ENCODE results near the gene CCT6A. TPM values are rescaled to one million over a fixed set of nuclear protein-coding genes. Genes with fewer than 3 reads are reported as not detected.
"Not testable (repeated sequence)": the region's sequence is repeated elsewhere in the genome, so short reads cannot be mapped to it uniquely, and the experiment has no call there.

The CCT6A gene
- total RNA-seq, 1 donor from 2014 or later = 308 TPM

DNA sequence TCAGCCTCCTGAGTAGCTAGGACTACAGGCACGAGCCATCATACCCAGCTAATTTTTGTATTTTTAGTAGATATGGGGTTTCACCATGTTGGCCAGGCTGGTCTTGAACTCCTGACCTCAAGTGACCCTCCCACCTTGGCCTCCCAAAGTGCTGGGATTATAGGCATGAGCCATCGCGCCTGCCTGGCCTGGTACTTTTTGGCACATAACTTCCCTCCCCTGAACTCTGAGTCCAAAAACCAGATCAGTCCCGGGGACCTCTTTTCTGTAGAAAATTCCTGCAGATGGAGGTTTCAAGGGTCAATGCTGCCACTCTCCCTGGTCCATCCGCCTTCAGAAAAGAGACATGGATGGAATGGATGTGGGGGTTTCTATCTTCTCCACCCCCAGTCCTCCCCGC, 40.8 kb downstream of the CCT6A start:
- H3K4me1 Mint-ChIP-seq (ENCODE audit: low read depth); H3K9me3 Mint-ChIP-seq; DNase-seq (ENCODE audit: low spot score); H3K27me3 Mint-ChIP-seq (ENCODE audit: insufficient read depth); intact Hi-C loops (cut with micrococcal nuclease); H3K36me3 Mint-ChIP-seq (ENCODE audit: low read depth); H3K4me3 Mint-ChIP-seq; H3K27ac Mint-ChIP-seq: not testable (repeated sequence)

DNA sequence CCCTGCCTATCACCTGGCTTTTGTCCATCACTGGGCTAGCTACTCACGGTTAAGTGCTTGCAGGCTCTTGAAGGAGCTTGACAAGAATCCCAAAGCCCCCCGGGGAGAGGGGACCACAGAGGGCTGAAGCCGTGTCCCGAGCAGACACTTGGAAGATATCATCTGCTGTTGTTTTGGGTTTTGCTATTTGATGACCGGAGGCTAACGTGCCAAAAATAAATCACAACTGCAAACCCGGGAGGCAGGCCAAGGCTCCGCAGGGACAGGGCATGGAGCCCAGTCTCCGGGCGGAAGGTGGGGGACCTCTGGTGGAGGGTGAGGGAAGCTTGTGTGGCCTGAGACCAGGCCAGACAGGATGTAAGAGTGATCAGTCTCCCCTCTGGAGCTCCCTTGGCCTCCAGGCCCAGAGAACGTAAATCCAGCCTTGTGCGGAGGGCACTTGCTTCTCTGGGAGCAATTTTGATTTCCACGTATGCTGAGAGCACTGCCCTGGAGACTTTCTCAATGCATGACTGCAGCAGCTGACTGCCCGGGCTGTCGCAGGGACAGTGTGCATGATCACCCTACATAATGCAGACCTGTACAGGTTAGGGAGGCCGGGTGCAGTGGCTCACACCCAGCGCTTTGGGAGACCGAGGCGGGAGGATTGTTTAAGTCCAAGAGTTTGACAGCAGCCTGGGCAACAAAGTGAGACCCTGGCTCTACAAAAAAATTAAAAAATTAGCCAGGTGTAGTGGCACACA, 41.4 kb downstream of the CCT6A start, which contains the start of gene PHKG1:
PHKG1 (minus strand) TSS at position 164 of the 743 bp plus-strand sequence. CDS start 4,011 bp downstream, outside the sequence.
- Mint-ChIP-seq H3K4me3 (no peak within 1 kb of the TSS), H3K9me3 (no peaks in the 10 kb centered on the region), H3K27ac (no peak within 1 kb of the TSS), H3K36me3 (ENCODE audit: low read depth) (peaks cover 7% of the 10 kb centered on the region), H3K27me3 (ENCODE audit: insufficient read depth) (no peaks in the 10 kb centered on the region), H3K4me1 (ENCODE audit: low read depth) (no peaks in the 10 kb centered on the region)
- intact Hi-C loops (cut with micrococcal nuclease) = no loop called here
- no peak for DNase-seq (ENCODE audit: low spot score)

DNA sequence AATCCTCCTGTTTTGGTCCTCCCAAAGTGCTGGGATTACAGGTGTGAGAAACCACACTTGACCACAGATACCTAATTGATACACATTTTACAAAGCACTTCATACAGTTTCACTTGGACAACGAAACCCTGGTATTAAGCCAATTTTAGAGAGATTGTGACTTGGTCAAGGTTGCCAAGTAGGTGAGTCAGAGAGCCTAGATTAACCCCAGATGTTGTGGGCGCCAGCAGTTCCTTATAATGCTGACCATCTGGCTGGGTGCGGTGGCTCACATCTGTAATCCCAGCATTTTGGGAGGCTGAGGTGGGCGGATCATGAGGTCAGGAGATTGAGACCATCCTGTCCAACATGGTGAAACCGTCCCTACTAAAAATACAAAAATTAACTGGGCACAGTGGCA, 46.1 kb downstream of the CCT6A start:
- DNase-seq (ENCODE audit: low spot score) = no peak
- Mint-ChIP-seq H3K9me3 (no peaks in the 10 kb centered on the region), H3K36me3 (ENCODE audit: low read depth) (peaks cover 25% of the 10 kb centered on the region), H3K4me3 (no peak overlapping the region), H3K4me1 (ENCODE audit: low read depth) (peaks cover 5% of the 10 kb centered on the region), H3K27me3 (ENCODE audit: insufficient read depth) (no peaks in the 10 kb centered on the region), H3K27ac (no peak overlapping the region)
- intact Hi-C loops (cut with micrococcal nuclease) = no loop called here

DNA sequence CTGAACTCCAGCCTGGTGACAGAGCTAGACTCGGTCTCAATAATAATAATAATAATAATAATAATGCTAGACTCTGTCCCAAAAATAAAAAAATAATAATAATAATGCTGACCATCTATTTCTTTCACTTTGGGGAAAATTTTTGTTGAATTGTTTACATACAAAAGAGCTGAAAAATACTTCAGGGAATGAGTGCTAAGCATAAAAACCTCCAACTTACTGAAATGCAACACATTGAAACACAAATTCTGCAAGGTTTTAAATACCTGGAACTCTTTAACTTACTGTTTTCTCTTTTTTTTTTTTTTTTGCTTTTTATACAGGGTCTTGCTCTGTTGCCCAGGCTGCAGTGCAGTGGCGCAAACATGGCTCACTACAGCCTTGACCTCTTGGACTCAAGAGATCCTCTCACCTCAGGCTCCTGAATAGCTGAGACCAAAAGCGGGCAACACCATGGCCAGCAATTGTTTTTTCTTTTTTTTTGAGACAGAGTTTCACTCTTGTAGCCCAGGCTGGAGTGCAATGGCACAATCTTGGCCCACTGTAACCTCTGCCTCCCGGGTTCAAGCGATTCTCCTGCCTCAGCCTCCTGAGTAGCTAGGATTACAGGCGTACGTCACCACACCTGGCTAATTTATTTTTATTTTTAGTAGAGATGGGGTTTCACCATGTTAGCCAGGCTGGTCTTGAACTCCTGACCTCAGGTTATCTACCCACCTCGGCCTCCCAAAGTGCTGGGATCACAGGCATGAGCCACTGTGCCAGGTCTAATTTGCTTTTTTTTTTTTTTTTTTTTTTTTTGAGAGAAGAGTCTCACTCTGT, 46.8 kb downstream of the CCT6A start:
- H3K4me3 Mint-ChIP-seq; H3K27ac Mint-ChIP-seq; DNase-seq (ENCODE audit: low spot score); intact Hi-C loops (cut with micrococcal nuclease); H3K27me3 Mint-ChIP-seq (ENCODE audit: insufficient read depth); H3K4me1 Mint-ChIP-seq (ENCODE audit: low read depth); H3K9me3 Mint-ChIP-seq: not testable (repeated sequence)
- H3K36me3 Mint-ChIP-seq (ENCODE audit: low read depth) = peaks cover 28% of the 10 kb centered on the region

DNA sequence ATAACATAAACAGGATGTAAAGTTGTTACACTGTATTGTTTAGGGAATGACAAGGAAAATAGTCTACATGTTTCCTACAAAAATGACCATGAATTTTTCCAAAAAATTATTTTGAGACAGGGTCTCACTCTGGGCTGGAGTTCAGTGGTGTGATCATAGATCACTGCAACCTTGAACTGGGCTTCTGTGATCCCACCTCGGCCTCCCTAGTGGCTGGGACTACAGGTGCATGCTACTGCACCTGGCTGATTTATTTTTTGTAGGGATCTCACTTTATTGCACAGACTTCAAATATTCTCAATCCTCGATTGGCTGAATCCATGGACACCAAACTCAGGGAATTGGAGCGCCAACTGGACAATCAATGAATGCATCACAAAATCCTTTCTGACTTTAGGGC, 48.1 kb downstream of the CCT6A start:
- Mint-ChIP-seq H3K4me1 (ENCODE audit: low read depth) (peaks cover 5% of the 10 kb centered on the region), H3K4me3 (no peak overlapping the region)
- intact Hi-C loops (cut with micrococcal nuclease) = no loop called here

DNA sequence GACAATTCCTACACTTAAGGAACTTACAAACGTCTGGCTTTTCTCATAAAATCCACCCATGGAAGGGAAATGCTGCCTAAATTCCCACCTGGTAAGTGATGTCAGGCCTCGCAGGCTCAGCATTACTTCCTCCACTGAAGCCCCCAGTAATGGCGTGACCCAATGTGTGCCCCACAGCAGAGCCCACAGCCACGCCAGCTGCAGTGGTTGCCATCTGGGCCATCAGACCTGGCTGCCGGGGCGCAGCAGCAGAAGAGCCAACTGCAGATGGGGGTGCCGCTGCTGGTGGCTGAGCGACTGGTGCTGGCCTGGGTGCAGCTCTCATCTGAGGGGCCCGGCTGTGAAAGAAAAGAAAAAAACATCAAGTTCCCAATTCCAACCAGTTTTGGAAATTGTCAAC, 52.6 kb downstream of the CCT6A start:
- peaks cover 12% of the 10 kb centered on the region for H3K9me3 Mint-ChIP-seq
- H3K36me3 Mint-ChIP-seq (ENCODE audit: low read depth) = peaks cover 50% of the 10 kb centered on the region
- intact Hi-C loops (cut with micrococcal nuclease); H3K27me3 Mint-ChIP-seq (ENCODE audit: insufficient read depth); DNase-seq (ENCODE audit: low spot score); H3K27ac Mint-ChIP-seq: not testable (repeated sequence)
- H3K4me3 Mint-ChIP-seq = peak overlapping the region; percentile 95
- H3K4me1 Mint-ChIP-seq (ENCODE audit: low read depth) = peaks cover 21% of the 10 kb centered on the region

More for the DNA sequence above, 48.1 kb downstream of the CCT6A start:
- no peak overlapping the region for H3K27ac Mint-ChIP-seq
- peaks cover 35% of the 10 kb centered on the region for H3K36me3 Mint-ChIP-seq (ENCODE audit: low read depth)
- no peaks in the 10 kb centered on the region for H3K27me3 Mint-ChIP-seq (ENCODE audit: insufficient read depth)
- no peak for DNase-seq (ENCODE audit: low spot score)
- no peaks in the 10 kb centered on the region for H3K9me3 Mint-ChIP-seq

DNA sequence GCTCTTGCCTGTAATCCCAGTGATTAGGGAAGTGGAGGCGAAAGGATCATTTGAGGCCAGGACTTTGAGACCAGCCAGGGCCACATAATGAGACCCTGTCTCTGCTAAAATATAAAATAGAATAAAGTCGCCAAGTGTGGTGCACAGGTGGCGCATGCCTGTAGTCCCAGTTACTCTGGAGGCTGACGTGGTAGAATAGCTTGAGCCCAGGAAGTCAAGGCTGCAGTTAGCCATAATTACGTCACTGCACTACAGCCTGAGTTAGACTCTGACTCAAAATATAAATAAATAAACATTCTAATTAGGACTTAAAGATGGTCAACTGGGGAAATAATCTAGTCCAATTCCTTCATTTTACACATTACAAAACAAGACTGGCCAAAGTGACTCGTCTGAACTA, 53.9 kb downstream of the CCT6A start:
- H3K9me3 Mint-ChIP-seq = peaks cover 12% of the 10 kb centered on the region
- peak overlapping the region; percentile 94 for H3K27ac Mint-ChIP-seq
- H3K27me3 Mint-ChIP-seq (ENCODE audit: insufficient read depth) = no peaks in the 10 kb centered on the region
- peak overlapping the region; percentile 95 for H3K4me3 Mint-ChIP-seq
- H3K36me3 Mint-ChIP-seq (ENCODE audit: low read depth) = peaks cover 41% of the 10 kb centered on the region
- DNase-seq (ENCODE audit: low spot score) = no peak
- intact Hi-C loops (cut with micrococcal nuclease) = loop anchor here (5.0 kb wide), 2 partner anchors 102 to 533 kb away; partner anchors contain the start of gene VOPP1
- H3K4me1 Mint-ChIP-seq (ENCODE audit: low read depth) = peaks cover 23% of the 10 kb centered on the region

DNA sequence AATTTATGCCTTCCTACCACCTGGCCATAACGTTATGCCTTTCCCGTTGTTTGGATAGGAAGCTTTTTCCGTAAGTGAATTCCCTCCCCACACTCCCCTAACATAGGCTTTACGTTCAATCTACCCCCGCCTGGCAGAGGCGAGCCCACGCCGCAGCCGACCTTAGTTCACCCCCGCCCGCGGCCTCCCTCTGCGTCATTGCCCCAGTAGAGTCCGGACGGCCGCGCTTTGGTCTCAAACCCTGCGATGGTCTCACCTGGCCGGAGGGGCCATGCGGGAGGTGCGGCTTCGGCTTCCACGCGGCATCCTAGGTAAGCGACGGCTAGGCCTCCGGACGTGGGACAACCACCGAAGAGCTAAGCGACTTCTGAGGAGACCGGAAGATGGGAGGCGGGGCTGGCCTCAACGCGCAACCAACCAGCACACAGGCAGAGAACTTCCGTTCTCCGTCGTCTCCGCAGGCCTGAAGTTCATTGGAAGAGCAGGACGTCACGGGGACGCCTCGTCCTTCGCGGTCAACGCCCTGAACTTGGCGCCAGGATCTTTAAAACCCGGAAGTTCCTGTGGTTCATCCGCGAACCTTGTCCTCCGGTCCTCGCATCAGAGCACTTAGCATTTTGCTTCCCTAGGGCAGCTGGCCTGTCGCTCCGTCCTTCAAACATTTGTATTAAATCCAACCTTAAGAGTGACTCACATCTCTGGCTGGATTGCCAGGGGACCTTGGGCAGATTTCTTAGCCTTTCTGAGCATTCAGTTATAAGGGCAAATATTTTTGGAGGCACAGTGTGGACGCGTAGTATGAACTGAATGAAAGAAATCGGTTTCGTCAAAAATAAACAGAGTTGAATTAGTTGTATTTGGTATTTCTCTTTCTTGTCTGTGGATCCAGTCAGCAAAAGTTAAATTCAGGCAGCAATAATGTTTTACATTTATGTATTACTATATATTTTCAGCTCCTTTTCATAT, 54.8 kb downstream of the CCT6A start, which contains the start of gene CHCHD2:
CHCHD2 (minus strand) TSS at position 369 of the 966 bp plus-strand sequence; CDS start at position 306, 63 bp downstream.
- peaks cover 32% of the 10 kb centered on the region for H3K36me3 Mint-ChIP-seq (ENCODE audit: low read depth)

DNA sequence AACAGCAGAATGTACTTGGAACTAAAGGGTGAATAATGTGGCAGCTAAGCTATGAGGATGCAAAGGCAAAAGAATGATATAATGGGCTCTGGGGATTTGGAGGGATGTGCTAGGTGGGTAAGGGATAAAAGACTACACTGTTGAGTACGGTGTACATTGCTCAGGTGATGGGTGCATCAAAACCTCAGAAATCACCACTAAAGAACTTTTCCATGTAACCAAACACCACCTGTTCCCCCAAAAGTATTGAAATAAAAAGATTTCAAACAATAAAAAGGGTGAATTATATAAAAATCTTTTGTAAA, 56.3 kb downstream of the CCT6A start:
- intact Hi-C loops (cut with micrococcal nuclease) = loop anchor here (5.0 kb wide), 2 partner anchors 99 to 536 kb away; partner anchors contain the start of gene VOPP1
- H3K36me3 Mint-ChIP-seq (ENCODE audit: low read depth) = peaks cover 27% of the 10 kb centered on the region
- no peak for DNase-seq (ENCODE audit: low spot score)
- peaks cover 21% of the 10 kb centered on the region for H3K4me1 Mint-ChIP-seq (ENCODE audit: low read depth)
- H3K4me3 Mint-ChIP-seq = peak overlapping the region; percentile 95
- H3K27ac Mint-ChIP-seq = peak overlapping the region; percentile 13
- H3K27me3 Mint-ChIP-seq (ENCODE audit: insufficient read depth) = no peaks in the 10 kb centered on the region
- H3K9me3 Mint-ChIP-seq = peaks cover 12% of the 10 kb centered on the region

More for the DNA sequence above, 54.8 kb downstream of the CCT6A start, which contains the start of gene CHCHD2:
- peak within 1 kb of the TSS; percentile 95 for H3K4me3 Mint-ChIP-seq
- H3K9me3 Mint-ChIP-seq = peaks cover 12% of the 10 kb centered on the region
- peak; percentile 92 for DNase-seq (ENCODE audit: low spot score)
- no peaks in the 10 kb centered on the region for H3K27me3 Mint-ChIP-seq (ENCODE audit: insufficient read depth)
- intact Hi-C loops (cut with micrococcal nuclease) = loop anchor here (1.0 to 5.0 kb wide), 9 partner anchors 42 to 1347 kb away; partner anchors contain the start of genes CCT6A, MRPS17, PSPH and SEC61G
- H3K27ac Mint-ChIP-seq = peak within 1 kb of the TSS; percentile 94
- peaks cover 21% of the 10 kb centered on the region for H3K4me1 Mint-ChIP-seq (ENCODE audit: low read depth)

DNA sequence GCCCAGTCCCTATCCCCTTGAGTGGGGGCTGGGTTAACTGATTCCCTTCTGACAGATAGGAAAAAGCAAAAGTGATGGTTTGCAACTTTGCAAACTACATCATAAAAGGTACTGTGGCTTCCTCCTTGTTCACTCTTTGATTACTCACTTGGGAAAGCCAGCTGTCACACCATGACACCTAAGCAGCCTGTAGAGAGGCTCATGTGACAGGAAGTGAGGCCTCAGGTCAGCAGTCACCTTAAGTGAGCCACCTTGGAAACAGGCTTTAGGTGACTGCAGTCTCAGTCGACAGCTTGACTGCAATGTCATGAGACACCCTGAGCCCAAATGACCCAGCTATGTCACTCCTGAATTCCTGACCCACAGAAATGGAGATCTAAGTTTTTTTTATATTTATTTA, 59.0 kb downstream of the CCT6A start:
- H3K27ac Mint-ChIP-seq = no peak overlapping the region
- peaks cover 12% of the 10 kb centered on the region for H3K9me3 Mint-ChIP-seq
- intact Hi-C loops (cut with micrococcal nuclease) = no loop called here
- DNase-seq (ENCODE audit: low spot score) = no peak
- H3K27me3 Mint-ChIP-seq (ENCODE audit: insufficient read depth) = no peaks in the 10 kb centered on the region
- peaks cover 13% of the 10 kb centered on the region for H3K36me3 Mint-ChIP-seq (ENCODE audit: low read depth)
- no peak overlapping the region for H3K4me3 Mint-ChIP-seq
- peaks cover 21% of the 10 kb centered on the region for H3K4me1 Mint-ChIP-seq (ENCODE audit: low read depth)

DNA sequence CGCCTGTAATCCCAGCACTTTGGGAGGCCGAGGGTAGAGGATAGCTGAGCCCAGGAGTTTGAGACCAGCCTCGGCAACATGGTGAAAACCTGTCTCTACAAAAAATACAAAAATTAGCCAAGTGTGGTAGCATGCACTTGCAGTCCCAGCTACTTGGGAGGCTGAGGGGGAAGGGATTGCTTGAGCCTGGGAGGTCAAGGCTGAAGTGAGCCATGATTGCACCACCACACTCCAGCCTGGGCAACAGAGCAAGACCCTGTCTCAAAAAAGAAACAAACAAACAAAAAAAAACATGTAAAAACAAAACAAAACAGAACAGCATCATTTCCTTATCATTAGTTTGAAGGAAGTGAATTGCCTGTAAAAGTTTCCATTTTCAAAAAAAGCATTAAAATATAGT, 60.7 kb downstream of the CCT6A start:
- intact Hi-C loops (cut with micrococcal nuclease); H3K36me3 Mint-ChIP-seq (ENCODE audit: low read depth); H3K9me3 Mint-ChIP-seq; H3K27ac Mint-ChIP-seq; H3K4me3 Mint-ChIP-seq; H3K27me3 Mint-ChIP-seq (ENCODE audit: insufficient read depth); DNase-seq (ENCODE audit: low spot score): not testable (repeated sequence)
- H3K4me1 Mint-ChIP-seq (ENCODE audit: low read depth) = peaks cover 14% of the 10 kb centered on the region

Measured in activated T-helper 1 cell treated with anti-CD3 and anti-CD28 coated beads, Interleukin-12 subunit alpha, Interleukin-12 subunit beta, Interleukin-2, Interleukin-4 antibody, amounts not matched to agents 30 ng/mL and 10 ng/mL and 1 ng/mL, durations not matched to agents 14 hours and 24 hours and 36 hours (primary cell).